Sigmoid colon (tissue), 4 donors: ENCODE results near the gene AMACR.
A peak's percentile ranks its signal among the peaks of the same experiment; 100 is the strongest.

Experiments
- EP300 ChIP-seq, 4 donors: sonication (generic); formaldehyde crosslinking; IDR thresholded peaks; one replicate each; pipeline ENCODE4 v1.6.1; 2017; ENCODE audit warnings: antibody characterized with exemption in 4 of 4
- POLR2A ChIP-seq, 2 donors: fragments of 450-650 bp; IDR thresholded peaks; one replicate each; pipeline ENCODE4 v1.6.1; 2016; ENCODE audit warnings: antibody characterized with exemption in 2 of 2, mild to moderate bottlenecking in 2 of 2, moderate library complexity in 2 of 2
- POLR2AphosphoS5 ChIP-seq, 4 donors: sonication (generic); formaldehyde crosslinking; IDR thresholded peaks; one replicate each; pipeline ENCODE4 v1.6.1; 2017; ENCODE audit warnings: antibody characterized with exemption in 4 of 4
- TF ChIP-seq, protein P1 (sequence below), 4 experiments: fragments of 450-650 bp in 3 of 4; fragments of 200-600 bp in 1 of 4; IDR thresholded peaks; one replicate each; pipeline ENCODE4 v1.5.1; 2016 to 2019; ENCODE audit warnings: antibody characterized with exemption in 4 of 4, mild to moderate bottlenecking in 3 of 4, moderate library complexity in 2 of 4

DNA sequence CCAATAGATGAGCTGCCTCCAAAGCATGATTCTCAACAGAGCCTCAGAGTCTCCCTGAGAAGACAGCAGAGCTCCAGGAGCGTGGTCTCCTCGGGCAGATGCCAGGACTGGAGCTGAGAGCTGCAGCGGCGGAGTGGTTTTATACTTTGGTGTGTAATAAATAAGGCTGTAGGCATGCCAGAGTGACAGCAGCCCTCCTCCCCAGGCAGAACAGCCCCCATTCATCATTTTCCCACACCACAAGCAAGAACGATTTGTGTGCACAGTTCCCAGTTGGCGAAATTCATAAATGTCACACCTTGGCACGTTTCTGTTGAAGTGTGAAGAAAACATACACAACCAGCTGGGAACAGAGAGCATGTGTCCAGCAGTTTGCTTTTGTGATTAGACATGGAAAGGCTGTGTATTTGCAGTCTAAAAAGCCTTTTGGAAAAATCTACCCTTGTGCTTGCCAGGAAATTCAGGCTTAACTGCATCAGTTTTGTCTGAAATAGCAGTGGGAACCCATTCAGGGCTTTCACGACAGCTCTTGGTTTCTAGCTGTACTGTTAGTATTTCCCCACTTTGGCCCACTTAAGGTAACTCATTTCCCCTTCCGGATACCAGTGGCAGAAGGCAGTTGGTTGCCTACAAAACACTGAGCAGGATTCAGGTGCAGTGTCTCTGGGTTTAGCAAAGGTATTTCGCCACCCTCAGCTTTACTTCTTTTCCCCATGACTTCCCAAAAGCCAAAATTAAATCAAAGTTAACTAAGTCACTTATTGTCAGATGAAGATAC is 35.4 kb upstream of the AMACR start, which contains the start of gene C1QTNF3:
- TF ChIP-seq, protein P1, sequence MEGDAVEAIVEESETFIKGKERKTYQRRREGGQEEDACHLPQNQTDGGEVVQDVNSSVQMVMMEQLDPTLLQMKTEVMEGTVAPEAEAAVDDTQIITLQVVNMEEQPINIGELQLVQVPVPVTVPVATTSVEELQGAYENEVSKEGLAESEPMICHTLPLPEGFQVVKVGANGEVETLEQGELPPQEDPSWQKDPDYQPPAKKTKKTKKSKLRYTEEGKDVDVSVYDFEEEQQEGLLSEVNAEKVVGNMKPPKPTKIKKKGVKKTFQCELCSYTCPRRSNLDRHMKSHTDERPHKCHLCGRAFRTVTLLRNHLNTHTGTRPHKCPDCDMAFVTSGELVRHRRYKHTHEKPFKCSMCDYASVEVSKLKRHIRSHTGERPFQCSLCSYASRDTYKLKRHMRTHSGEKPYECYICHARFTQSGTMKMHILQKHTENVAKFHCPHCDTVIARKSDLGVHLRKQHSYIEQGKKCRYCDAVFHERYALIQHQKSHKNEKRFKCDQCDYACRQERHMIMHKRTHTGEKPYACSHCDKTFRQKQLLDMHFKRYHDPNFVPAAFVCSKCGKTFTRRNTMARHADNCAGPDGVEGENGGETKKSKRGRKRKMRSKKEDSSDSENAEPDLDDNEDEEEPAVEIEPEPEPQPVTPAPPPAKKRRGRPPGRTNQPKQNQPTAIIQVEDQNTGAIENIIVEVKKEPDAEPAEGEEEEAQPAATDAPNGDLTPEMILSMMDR (IDR thresholded peaks at IDR 0.05), result no peak
- TF ChIP-seq POLR2AphosphoS5 (IDR thresholded peaks at IDR 0.05) (peak in 3 of 4 donors; percentile 52 to 60 (median 59)), POLR2A (IDR thresholded peaks at IDR 0.05) (no peak), EP300 (IDR thresholded peaks at IDR 0.05) (no peak)
